ENCODE data around the gene TFDP1. TPM values are rescaled to one million over a fixed set of nuclear protein-coding genes. Genes with fewer than 3 reads are reported as not detected.

TFDP1 gene
- total RNA-seq, 1 experiment from 2014 or later, result 140 TPM

- H3K9me3 Mint-ChIP-seq (ENCODE audit: unreplicated experiment), result peaks cover 11% of the 10 kb centered on the region
- DNase-seq, result peak in 1 of 2 experiments; percentile 27
These were observed 86.8 kb downstream of the TFDP1 start for GRCh38 chr13:113671066-113672001.

DNA sequence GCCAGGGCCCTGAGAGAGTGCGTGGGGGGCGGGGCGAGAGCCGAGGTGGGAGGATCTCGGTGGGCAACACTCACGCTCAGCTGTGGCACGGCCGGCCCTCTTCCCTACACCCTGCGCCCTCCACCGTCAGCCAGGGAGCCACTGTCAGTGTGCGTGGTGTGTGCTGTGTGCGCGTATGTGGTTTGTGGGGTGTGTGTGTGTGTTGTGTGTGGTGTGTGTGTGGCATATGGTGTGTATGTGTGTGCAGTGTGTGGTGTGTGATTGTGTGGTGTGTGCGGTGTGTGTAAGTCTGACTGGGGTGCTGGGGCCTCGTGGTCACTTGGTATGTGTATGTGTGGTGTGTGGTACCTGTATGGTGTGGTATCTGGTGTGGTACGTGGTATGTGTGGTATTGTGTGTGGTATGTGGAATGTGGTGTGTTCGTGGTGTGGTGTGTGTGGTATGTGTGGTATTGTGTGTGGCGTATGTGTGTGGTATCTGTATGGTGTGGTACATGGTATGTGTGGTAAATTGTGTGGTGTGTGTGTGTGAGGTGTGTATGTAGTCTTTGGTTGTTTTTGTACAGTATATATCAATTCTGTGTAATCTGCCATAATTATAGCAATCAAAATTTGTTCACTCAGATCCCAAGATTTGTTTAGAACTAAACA, 87.6 kb downstream of the TFDP1 start:
- TF ChIP-seq CTCF (IDR thresholded peaks at IDR 0.05; ENCODE audit: insufficient read depth in 1 of 2, low read depth in 1 of 2, low read length in 1 of 2, severe bottlenecking in 1 of 2, unreplicated experiment in 1 of 2), result no peak
- intact Hi-C loops (cut with micrococcal nuclease; ENCODE audit: unreplicated experiment), result no loop called here
- H3K4me1 Mint-ChIP-seq (ENCODE audit: low read depth, unreplicated experiment), result no peaks in the 10 kb centered on the region
- H3K4me3 ChIP-seq (ENCODE audit: low read depth, low read length), result no peak overlapping the region
- no peak overlapping the region for H3K27ac Mint-ChIP-seq (ENCODE audit: unreplicated experiment)
- peak in 1 of 2 experiments; percentile 22 for DNase-seq
- H3K9me3 Mint-ChIP-seq (ENCODE audit: unreplicated experiment), result peaks cover 11% of the 10 kb centered on the region
- ChIA-PET POLR2A (no interaction called here), CTCF (no interaction called here)
- no peaks in the 10 kb centered on the region for H3K36me3 ChIP-seq (ENCODE audit: control insufficient read depth, insufficient read depth, low read length)
- no peaks in the 10 kb centered on the region for H3K9me3 ChIP-seq
- H3K4me1 ChIP-seq, result no peaks in the 10 kb centered on the region
- no peaks in the 10 kb centered on the region for H3K36me3 Mint-ChIP-seq (ENCODE audit: insufficient read depth, unreplicated experiment)
- no peaks in the 10 kb centered on the region for H3K27me3 ChIP-seq (replicated peaks; ENCODE audit: control insufficient read depth, insufficient read depth, low read length)
- no peaks in the 10 kb centered on the region for H3K27me3 Mint-ChIP-seq (ENCODE audit: insufficient read depth, unreplicated experiment)
- BruUV-seq (replicated peaks), result no TSS peak
- no peak overlapping the region for H3K4me3 Mint-ChIP-seq (ENCODE audit: unreplicated experiment)

More at GRCh38 chr13:113671066-113672001, 86.8 kb downstream of the TFDP1 start:
- H3K27me3 ChIP-seq (replicated peaks; ENCODE audit: control insufficient read depth, insufficient read depth, low read length), result no peaks in the 10 kb centered on the region
- no peaks in the 10 kb centered on the region for H3K27me3 Mint-ChIP-seq (ENCODE audit: insufficient read depth, unreplicated experiment)
- no peak overlapping the region for H3K4me3 Mint-ChIP-seq (ENCODE audit: unreplicated experiment)
- BruUV-seq (replicated peaks), result no TSS peak
- no peak overlapping the region for H3K27ac Mint-ChIP-seq (ENCODE audit: unreplicated experiment)
- H3K4me1 ChIP-seq, result no peaks in the 10 kb centered on the region
- no peaks in the 10 kb centered on the region for H3K36me3 ChIP-seq (ENCODE audit: control insufficient read depth, insufficient read depth, low read length)
- no peaks in the 10 kb centered on the region for H3K9me3 ChIP-seq
- no peak overlapping the region for H3K4me3 ChIP-seq (ENCODE audit: low read depth, low read length)
- H3K36me3 Mint-ChIP-seq (ENCODE audit: insufficient read depth, unreplicated experiment), result no peaks in the 10 kb centered on the region
- no peaks in the 10 kb centered on the region for H3K4me1 Mint-ChIP-seq (ENCODE audit: low read depth, unreplicated experiment)
- intact Hi-C loops (cut with micrococcal nuclease; ENCODE audit: unreplicated experiment), result no loop called here
- no peak for TF ChIP-seq CTCF (IDR thresholded peaks at IDR 0.05; ENCODE audit: insufficient read depth in 1 of 2, low read depth in 1 of 2, low read length in 1 of 2, severe bottlenecking in 1 of 2, unreplicated experiment in 1 of 2)
- POLR2A ChIA-PET, result no interaction called here
- CTCF ChIA-PET, result no interaction called here

Other genes starting within 250 kb of the TFDP1 start
- 30.0 and 37.7 TPM in 2 replicates for gene GRTP1, start 220.6 kb upstream of the TFDP1 start, total RNA-seq (2022)
- 4.9 and 5.8 TPM in 2 replicates for gene ADPRHL1, start 131.3 kb upstream of the TFDP1 start, total RNA-seq (2022)
- gene DCUN1D2, start 94.0 kb upstream of the TFDP1 start, total RNA-seq (2022), result 59.4 and 59.9 TPM in 2 replicates
- not detected in 2 replicates for gene ATP4B, start 73.4 kb downstream of the TFDP1 start, total RNA-seq (2022)
- 0.19 TPM in 1 of 2 replicates, not detected in the other for gene GRK1, start 82.5 kb downstream of the TFDP1 start, total RNA-seq (2022)
- 0.67 and 0.82 TPM in 2 replicates for gene TMEM255B, start 174.5 kb downstream of the TFDP1 start, total RNA-seq (2022)

All from Caco-2 (cell line).